GM19463 (cell line): ENCODE results near the gene MAPKAP1.
"Not testable (repeated sequence)": the region's sequence is repeated elsewhere in the genome, so short reads cannot be mapped to it uniquely, and the experiment has no call there.

Source experiments
- ATAC-seq: cut with Tn5 transposase; IDR thresholded peaks from one replicate; pipeline ENCODE4 v1.9.1; 2021; ENCODE audit warnings: mild to moderate bottlenecking, moderate library complexity; ENCODE audit not compliant: unreplicated experiment

The MAPKAP1 gene

GRCh38 chr9:125609744-125610143 lies 97.3 kb downstream of the MAPKAP1 start:
- ATAC-seq = no peak

DNA sequence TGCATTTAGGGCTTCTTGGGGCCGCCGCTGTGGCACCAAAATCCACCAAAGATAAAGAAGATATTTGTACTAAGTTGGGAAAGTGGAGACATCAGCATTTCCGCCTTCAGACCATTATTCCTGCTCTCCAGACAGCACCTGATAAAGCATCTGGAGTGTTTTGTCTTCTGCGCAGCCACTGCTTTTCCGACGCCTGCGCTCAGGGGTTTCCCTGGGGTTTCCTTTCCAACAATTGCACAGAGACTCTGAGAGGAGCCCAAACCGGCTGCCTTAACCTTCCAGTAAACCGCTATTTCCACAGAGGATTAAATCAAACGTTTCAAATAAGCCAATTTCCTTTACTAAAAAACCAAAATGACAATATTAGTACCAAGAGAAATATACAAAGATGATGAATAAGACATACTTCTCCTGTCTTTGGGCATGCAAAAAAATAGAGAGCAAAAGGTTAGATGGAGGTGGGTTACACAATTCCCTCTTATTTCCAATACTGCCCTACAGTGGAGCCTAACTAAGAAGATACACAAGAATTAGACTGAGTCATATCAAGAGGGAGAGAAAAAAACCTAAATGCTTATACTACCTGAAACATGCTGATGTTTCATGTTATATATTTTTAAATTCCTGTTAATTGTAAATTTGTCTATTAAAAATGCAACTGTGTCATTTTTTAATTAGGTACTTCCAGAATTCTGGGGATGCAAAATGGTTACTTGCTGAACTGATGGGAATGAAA lies 98.4 kb downstream of the MAPKAP1 start:
- ATAC-seq = no peak

DNA sequence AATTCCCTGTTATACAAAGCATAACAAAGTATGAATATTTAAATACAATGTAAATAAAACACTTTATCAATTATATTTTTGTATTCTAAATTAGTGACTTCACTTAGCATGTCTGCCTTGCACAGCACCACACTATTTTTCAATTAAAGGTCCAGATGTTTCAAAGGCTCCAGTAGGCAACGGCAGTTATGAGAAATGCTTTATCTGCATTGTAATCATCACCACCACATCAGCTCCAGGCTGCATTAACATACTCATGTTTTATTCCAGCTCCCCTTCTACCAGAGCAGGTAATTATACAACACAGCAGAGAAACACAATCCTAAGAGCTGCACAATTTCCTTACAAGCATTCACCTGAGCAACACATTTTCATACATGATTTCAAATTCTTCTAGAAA lies 102.8 kb downstream of the MAPKAP1 start:
- no peak for ATAC-seq

DNA sequence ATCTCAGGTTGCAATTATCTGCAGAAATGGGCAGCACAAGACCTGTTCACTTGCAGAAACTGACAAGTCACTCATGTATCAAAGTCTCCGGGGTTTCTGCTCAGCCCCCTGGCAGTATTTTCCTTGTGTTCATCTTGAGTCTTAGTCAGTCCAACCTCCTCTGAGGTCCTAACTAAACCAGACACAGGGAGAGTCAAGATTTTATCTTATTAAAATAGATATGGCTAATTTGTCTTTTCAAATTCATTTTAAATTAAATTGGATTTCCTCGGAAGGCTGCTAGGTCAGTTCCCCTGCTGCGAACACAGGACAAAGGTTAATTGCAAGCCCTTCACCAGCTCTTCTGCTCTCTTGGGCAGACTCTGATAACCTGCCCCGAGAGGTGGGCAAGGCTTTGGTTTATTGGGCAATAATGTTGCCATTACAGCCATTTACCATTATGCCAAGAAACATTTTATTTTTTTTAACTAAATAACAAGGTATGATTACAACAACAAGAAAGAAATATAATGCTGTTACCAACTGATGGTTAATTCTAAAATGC lies 103.5 kb downstream of the MAPKAP1 start:
- no peak for ATAC-seq

- ATAC-seq = no peak
Observed at GRCh38 chr9:125601961-125602360, 105.0 kb downstream of the MAPKAP1 start.

- no peak for ATAC-seq
Observed at GRCh38 chr9:125600194-125600593, 106.8 kb downstream of the MAPKAP1 start.

DNA sequence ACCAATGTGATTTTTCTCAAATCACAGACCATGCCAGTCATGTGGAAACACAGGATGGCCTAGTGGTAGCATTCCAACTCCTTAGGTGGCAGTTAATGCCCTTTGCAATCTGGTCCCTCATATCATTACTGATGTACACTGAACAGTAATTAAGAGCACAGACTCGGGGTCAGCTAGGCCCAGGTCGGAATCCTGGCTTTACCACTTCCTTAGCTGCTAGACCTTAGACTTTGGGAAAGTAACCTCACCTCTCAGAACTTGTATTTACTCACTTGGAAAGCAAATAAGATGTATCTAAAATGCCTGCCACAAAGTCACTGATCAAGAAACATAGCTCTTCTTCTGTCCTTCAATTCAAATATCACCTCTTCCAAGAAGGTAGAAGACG lies 112.8 kb downstream of the MAPKAP1 start:
- no peak for ATAC-seq

DNA sequence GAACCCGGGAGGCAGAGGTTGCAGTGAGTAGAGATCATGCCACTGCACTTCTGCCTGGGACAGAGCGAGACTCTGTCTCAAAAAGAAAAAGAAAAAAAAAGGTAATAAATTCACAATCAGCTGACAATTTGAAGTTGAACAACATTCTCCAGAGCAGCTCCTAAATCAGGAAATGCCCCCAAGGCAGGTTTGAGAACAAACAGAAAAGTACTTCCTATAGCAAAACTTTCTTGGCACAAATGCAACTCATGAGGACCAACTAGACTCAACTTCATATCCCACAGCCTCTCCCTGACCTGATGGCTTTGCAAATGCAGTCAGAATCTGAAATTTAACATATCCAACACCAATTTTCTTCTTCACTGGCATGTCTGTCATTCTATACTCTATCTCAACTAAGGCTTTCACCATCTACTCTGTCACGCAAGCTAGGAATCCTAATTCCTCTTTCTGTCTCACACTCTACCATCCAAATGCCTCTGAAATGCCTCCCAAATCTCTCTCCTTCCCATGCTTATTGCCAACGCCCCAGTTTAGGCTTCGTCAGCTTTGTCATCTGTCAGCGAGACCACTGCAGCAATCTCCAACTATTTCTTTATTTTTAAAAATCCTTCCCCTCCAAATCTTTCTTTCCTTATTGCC lies 113.3 kb downstream of the MAPKAP1 start:
- ATAC-seq = no peak

- no peak for ATAC-seq
Observed at GRCh38 chr9:125591888-125592287, 115.1 kb downstream of the MAPKAP1 start.

GRCh38 chr9:125591245-125591644 lies 115.8 kb downstream of the MAPKAP1 start:
- ATAC-seq = no peak

- ATAC-seq = no peak
Observed at GRCh38 chr9:125589287-125589686, 117.7 kb downstream of the MAPKAP1 start.

GRCh38 chr9:125587819-125588460 lies 119.1 kb downstream of the MAPKAP1 start:
- no peak for ATAC-seq

GRCh38 chr9:125586172-125586511 lies 120.9 kb downstream of the MAPKAP1 start:
- ATAC-seq = no peak

GRCh38 chr9:125585503-125586171 lies 121.4 kb downstream of the MAPKAP1 start:
- ATAC-seq = no peak

DNA sequence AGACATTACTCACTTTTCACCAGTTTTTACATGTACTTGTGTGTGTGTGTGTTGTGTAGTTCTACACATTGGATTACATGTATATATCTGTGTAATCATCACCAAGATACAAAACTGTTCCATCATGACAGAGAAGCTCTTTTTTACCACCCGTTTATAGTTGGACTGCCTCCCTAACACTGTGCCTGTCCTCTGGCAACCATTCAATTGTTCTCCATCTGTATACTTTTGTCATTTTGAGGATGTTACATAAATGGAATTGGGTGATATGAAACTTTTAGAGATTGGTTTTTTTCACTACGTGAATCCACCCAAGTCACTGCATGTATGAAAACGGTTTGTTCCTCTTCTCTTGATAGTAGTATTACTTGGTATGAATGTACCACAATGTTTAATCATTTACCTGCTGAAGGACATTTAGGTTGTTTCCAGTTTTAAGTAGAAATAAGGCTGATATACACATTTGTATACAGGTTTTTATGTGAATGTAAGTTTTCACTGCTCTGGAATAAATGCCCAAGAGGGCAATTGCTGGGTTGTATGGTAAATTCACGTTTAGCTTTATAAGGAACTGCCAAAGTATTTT lies 126.2 kb downstream of the MAPKAP1 start:
- peak; percentile 73 for ATAC-seq

DNA sequence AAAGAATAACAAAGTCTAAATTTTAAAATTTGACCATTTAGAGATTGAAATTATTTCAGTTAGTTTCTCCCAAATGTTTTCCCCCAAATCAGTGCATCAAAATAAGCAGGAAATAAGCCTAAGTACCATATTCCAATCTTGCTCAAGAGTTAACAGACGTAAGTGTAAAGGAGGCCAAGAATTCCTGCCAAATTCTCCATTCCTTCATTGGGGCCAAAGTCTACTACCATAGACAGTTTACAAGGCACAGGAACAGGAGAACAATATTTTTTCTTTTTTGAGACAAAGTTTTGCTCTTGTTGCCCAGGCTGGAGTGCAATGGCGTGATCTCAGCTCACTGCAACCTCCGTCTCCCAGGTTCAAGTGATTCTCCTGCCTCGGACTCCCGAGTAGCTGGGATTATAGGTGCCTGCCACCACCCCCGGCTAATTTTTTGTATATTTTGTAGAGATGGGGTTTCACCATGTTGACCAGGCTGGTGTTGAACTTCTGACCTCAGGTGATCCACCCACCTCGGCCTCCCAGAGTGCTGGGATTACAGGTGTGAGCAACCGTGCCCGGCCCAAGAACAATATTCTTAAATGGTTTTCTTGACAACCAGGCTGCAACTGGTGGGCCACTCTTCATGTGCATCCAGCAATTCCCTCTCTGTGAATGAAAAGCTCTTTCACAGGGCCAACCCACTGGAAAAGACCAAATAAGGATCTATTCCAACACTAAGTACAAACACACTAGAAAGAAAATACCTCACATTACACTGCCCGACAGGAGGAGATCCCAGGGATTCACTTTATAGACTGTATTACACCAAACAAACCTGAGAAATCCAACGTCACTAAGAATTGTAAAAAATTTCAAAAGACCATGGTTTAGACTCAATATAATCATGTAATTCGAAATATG lies 127.7 kb downstream of the MAPKAP1 start:
- no peak for ATAC-seq

DNA sequence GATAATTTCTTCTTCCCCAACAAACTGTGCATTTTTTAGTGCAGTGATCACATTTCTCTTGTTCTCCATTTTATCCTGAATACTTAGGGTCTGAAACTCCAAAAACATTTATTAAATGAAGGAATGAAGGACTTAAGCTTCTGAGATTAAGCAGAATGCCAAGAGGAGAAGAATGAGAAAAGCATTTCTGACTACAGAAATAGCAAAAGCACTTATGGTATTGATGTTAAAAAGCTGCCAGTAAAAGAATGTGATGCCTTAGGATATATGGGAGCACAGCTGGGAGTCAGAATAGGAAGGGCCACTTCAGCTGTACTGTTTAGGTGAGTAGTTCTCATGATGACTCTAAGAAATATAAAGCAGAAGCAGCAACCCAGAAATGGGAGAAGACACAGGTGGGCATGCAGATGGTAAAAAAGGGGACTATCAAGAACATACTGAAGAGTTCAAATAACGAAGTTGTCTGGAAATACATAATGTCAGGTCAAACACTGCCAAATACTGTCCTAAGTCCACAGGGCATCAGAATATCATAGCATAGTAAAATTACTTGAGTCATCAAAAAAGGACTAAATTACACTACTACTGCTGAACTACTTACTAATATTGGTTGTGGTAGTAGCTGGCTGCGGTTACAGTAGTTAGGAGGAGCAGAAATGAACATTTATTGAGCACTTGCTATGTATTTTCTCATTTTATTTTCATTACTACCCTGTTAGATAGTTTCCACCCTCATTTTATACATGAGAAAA lies 132.7 kb downstream of the MAPKAP1 start:
- ATAC-seq = no peak

GRCh38 chr9:125572461-125572860 lies 134.5 kb downstream of the MAPKAP1 start:
- not testable (repeated sequence) for ATAC-seq

- not testable (repeated sequence) for ATAC-seq
Observed at GRCh38 chr9:125571824-125572223, 135.2 kb downstream of the MAPKAP1 start.
